Frontal cortex (tissue), 4 donors: ENCODE results near the gene WASHC4. TPM values are rescaled to one million over a fixed set of nuclear protein-coding genes. Genes with fewer than 3 reads are reported as not detected.

Source experiments
- DNase-seq, 2 donors: peaks; one replicate each; pipeline ENCODE4 v3.0.0; 2012; ENCODE audit warnings: low spot score in 2 of 2
- FAIRE-seq: peaks from 2 replicates; lab custom pipeline; 2012; peaks lifted over from hg19 to GRCh38; lab: Jason Lieb, UNC
- total RNA-seq: library from RNA; depleted of rRNA; stranded (reverse); fragments of >200 nt; gene quantifications from one replicate; pipeline ENCODE4 v1.2.3, GENCODE V29; 2014
- donor health status: control.
- donor health status: control.
- donor health status: control.

The WASHC4 gene
- total RNA-seq, result 73.0 TPM

GRCh38 chr12:105107494-105108371 lies at the start of gene WASHC4:
Gene WASHC4 (plus strand): TSS chr12:105107731. CDS start chr12:105107801, 70 bp downstream.
- FAIRE-seq (no peak), DNase-seq (peak; percentile 97 to 98)

GRCh38 chr12:105060715-105061378 lies 46.7 kb upstream of the WASHC4 start:
- DNase-seq (no peak), FAIRE-seq (no peak)

- DNase-seq, result no peak
- no peak for FAIRE-seq
Observed at GRCh38 chr12:105064564-105065178, 42.9 kb upstream of the WASHC4 start.

GRCh38 chr12:105067511-105068031 lies 40.0 kb upstream of the WASHC4 start:
- DNase-seq (no peak), FAIRE-seq (no peak)

- DNase-seq (no peak), FAIRE-seq (no peak)
Observed at GRCh38 chr12:105069936-105070702, 37.4 kb upstream of the WASHC4 start.

GRCh38 chr12:105071981-105072380 lies 35.5 kb upstream of the WASHC4 start:
- no peak for DNase-seq
- peak; percentile 58 for FAIRE-seq

- FAIRE-seq, result no peak
- no peak for DNase-seq
Observed at GRCh38 chr12:105072888-105073488, 34.5 kb upstream of the WASHC4 start.

GRCh38 chr12:105076098-105076497 lies 31.4 kb upstream of the WASHC4 start:
- DNase-seq, result no peak

GRCh38 chr12:105076913-105077312 lies 30.6 kb upstream of the WASHC4 start:
- no peak for FAIRE-seq
- DNase-seq, result no peak

More at GRCh38 chr12:105076098-105076497, 31.4 kb upstream of the WASHC4 start:
- no peak for FAIRE-seq

GRCh38 chr12:105077435-105077834 lies 30.1 kb upstream of the WASHC4 start:
- DNase-seq, result no peak
- no peak for FAIRE-seq

- FAIRE-seq (no peak), DNase-seq (no peak)
Observed at GRCh38 chr12:105078712-105079570, 28.6 kb upstream of the WASHC4 start.

GRCh38 chr12:105083031-105083430 lies 24.5 kb upstream of the WASHC4 start:
- FAIRE-seq (no peak), DNase-seq (no peak)

- no peak for FAIRE-seq
- peak; percentile 12 to 23 for DNase-seq
Observed at GRCh38 chr12:105083551-105084105, 23.9 kb upstream of the WASHC4 start.

GRCh38 chr12:105084251-105085250 lies 23.0 kb upstream of the WASHC4 start, which contains the start of gene ALDH1L2:
Gene ALDH1L2 (minus strand): TSS chr12:105084458. CDS start chr12:105084436, 22 bp downstream.
- DNase-seq, result peak; percentile 69 to 77
- FAIRE-seq, result no peak

GRCh38 chr12:105085501-105085900 lies 22.0 kb upstream of the WASHC4 start:
- DNase-seq (no peak), FAIRE-seq (no peak)

GRCh38 chr12:105089817-105090216 lies 17.7 kb upstream of the WASHC4 start:
- DNase-seq (no peak), FAIRE-seq (no peak)

GRCh38 chr12:105090361-105090760 lies 17.2 kb upstream of the WASHC4 start:
- FAIRE-seq (no peak), DNase-seq (no peak)
